OCI-LY7 (cell line): ENCODE data around the gene SDF4. TPM values are rescaled to one million over a fixed set of nuclear protein-coding genes. Genes with fewer than 3 reads are reported as not detected.

Experiments used
- BruUV-seq: library from RNA; stranded (reverse); fragments of 400-500 nt; replicated peaks from 2 replicates; lab custom pipeline; 2021; lab: Mats Ljungman, UMichigan
- CTCF ChIA-PET: fragments of 300-600 bp; sonication (Branson Sonifier 250); formaldehyde crosslinking; loops from one replicate; lab custom pipeline; 2022; ENCODE audit warnings: antibody characterized with exemption; ENCODE audit not compliant: unreplicated experiment; lab: Charles Lee
- POLR2A ChIA-PET: fragments of 300-600 bp; sonication (Branson Sonifier 250); formaldehyde crosslinking; loops from one replicate; lab custom pipeline; 2022; ENCODE audit warnings: antibody characterized with exemption; lab: Charles Lee
- DNase-seq: peaks from one replicate; pipeline ENCODE4 v3.0.0-alpha.2; 2015; ENCODE audit warnings: low spot score
- H2AFZ ChIP-seq: fragments of 200-600 bp; sonication (generic), shearing (Covaris generic); 2 replicates; pipeline ENCODE4 v1.6.1; 2014; ENCODE audit warnings: mild to moderate bottlenecking, antibody characterized with exemption, low read length, moderate library complexity
- H3K27ac ChIP-seq: fragments of 200-600 bp; sonication (generic); 2 replicates; pipeline ENCODE4 v1.5.1; 2014; ENCODE audit warnings: mixed run types, low read depth, mild to moderate bottlenecking, moderate library complexity, low read length, inconsistent platforms; ENCODE audit not compliant: poor library complexity, severe bottlenecking
- H3K36me3 ChIP-seq: fragments of 200-600 bp; sonication (generic); 2 replicates; pipeline ENCODE4 v1.6.1; 2014; ENCODE audit warnings: mild to moderate bottlenecking, antibody characterized with exemption, low read length, moderate library complexity, mixed read lengths; ENCODE audit not compliant: insufficient read depth
- H3K4me1 ChIP-seq: fragments of 200-600 bp; sonication (generic); 2 replicates; pipeline ENCODE4 v1.5.1; 2014; ENCODE audit warnings: mild to moderate bottlenecking, low read length; ENCODE audit not compliant: insufficient read depth, poor library complexity, severe bottlenecking
- H3K4me2 ChIP-seq: fragments of 200-600 bp; sonication (generic); 2 replicates; pipeline ENCODE4 v1.6.1; 2014; ENCODE audit warnings: mild to moderate bottlenecking, low read length
- H3K4me3 ChIP-seq: fragments of 200-600 bp; sonication (generic); 2 replicates; pipeline ENCODE4 v1.5.1; 2014; ENCODE audit warnings: mild to moderate bottlenecking, low read depth, low read length; ENCODE audit not compliant: poor library complexity, severe bottlenecking
- H3K79me2 ChIP-seq: fragments of 200-600 bp; sonication (generic); 2 replicates; pipeline ENCODE4 v1.6.1; 2016; ENCODE audit warnings: low read depth, mild to moderate bottlenecking, low read length, moderate library complexity, mixed read lengths; ENCODE audit not compliant: insufficient read depth
- H3K9me2 ChIP-seq: fragments of 200-600 bp; sonication (generic); 2 replicates; pipeline ENCODE4 v1.6.1; 2016; ENCODE audit warnings: mild to moderate bottlenecking, low read length, mixed read lengths; ENCODE audit not compliant: insufficient read depth
- H3K9me3 ChIP-seq: fragments of 200-600 bp; sonication (generic); 2 replicates; pipeline ENCODE4 v1.6.1; 2014; ENCODE audit warnings: mild to moderate bottlenecking, mixed run types, low read length, mixed read lengths
- H4K20me1 ChIP-seq: fragments of 200-600 bp; sonication (generic); 2 replicates; pipeline ENCODE4 v1.6.1; 2014; ENCODE audit warnings: mild to moderate bottlenecking, antibody characterized with exemption, low read length, moderate library complexity, mixed read lengths; ENCODE audit not compliant: insufficient read depth
- CTCF ChIP-seq: fragments of 200-600 bp; sonication (generic); conservative IDR thresholded peaks from 2 replicates; pipeline ENCODE4 v1.5.1; 2014; ENCODE audit warnings: mild to moderate bottlenecking, antibody characterized with exemption, low read length, moderate library complexity, mixed read lengths
- EZH2phosphoT487 ChIP-seq: fragments of 200-600 bp; sonication (generic); IDR thresholded peaks from 2 replicates; pipeline ENCODE4 v1.6.1; 2018; ENCODE audit warnings: low read depth, borderline replicate concordance, mild to moderate bottlenecking, mixed run types, antibody characterized with exemption, low read length, moderate library complexity, mixed read lengths
- intact Hi-C: fragments of 100-400 bp; cut with micrococcal nuclease; formaldehyde crosslinking; loops from one replicate; pipeline ENCODE4 v1.10.0; 2022; ENCODE audit not compliant: unreplicated experiment
- total RNA-seq, 2 experiments: library from RNA; depleted of rRNA in 1 of 2; stranded (reverse); fragments of >200 nt in 1 of 2; shearing (Covaris generic) in 1 of 2; gene quantifications; 2 replicates each; pipeline ENCODE4 v1.2.3, GENCODE V29; 2014 to 2022

Gene SDF4
- total RNA-seq, 2 experiments from 2014 or later = 47.7 to 85.7 TPM

- no peaks in the 10 kb centered on the region for H3K9me3 ChIP-seq
- no peaks in the 10 kb centered on the region for H4K20me1 ChIP-seq
- peaks cover 22% of the 10 kb centered on the region for H3K36me3 ChIP-seq
- ChIA-PET CTCF (no interaction called here), POLR2A (no interaction called here)
- BruUV-seq = no TSS peak
- DNase-seq = no peak
- H3K4me2 ChIP-seq = peak overlapping the region; percentile 70
- peak overlapping the region; percentile 69 for H3K4me3 ChIP-seq
- H3K79me2 ChIP-seq = peaks cover 54% of the 10 kb centered on the region
- H3K9me2 ChIP-seq = no peaks in the 10 kb centered on the region
- peaks cover 28% of the 10 kb centered on the region for H3K4me1 ChIP-seq
- H2AFZ ChIP-seq = no peak overlapping the region
- intact Hi-C loops = loop anchor here (1.0 to 10.0 kb wide), 3 partner anchors 74 to 198 kb away; partner anchors contain the start of genes ACAP3, C1orf159 and PUSL1
- no peak overlapping the region for H3K27ac ChIP-seq
- TF ChIP-seq EZH2phosphoT487 (no peak), CTCF (no peak)
These were observed 1.2 kb upstream of the SDF4 start for GRCh38 chr1:1232796-1233566.

GRCh38 chr1:1232208-1232795, 501 bp upstream of the SDF4 start, which contains the start of gene B3GALT6:
B3GALT6 (plus strand) TSS chr1:1232237; CDS start chr1:1232279, 42 bp downstream.
- Histone ChIP-seq H3K4me1 (peaks cover 28% of the 10 kb centered on the region), H3K4me2 (peak within 1 kb of the TSS; percentile 99), H3K4me3 (peak within 1 kb of the TSS; percentile 78), H3K9me3 (no peaks in the 10 kb centered on the region), H2AFZ (peak within 1 kb of the TSS; percentile 69), H3K36me3 (peaks cover 28% of the 10 kb centered on the region), H3K79me2 (peaks cover 54% of the 10 kb centered on the region), H3K9me2 (no peaks in the 10 kb centered on the region), H3K27ac (peak within 1 kb of the TSS; percentile 43), H4K20me1 (no peaks in the 10 kb centered on the region)
- TF ChIP-seq EZH2phosphoT487 = no peak
- TF ChIP-seq CTCF = no peak
- CTCF ChIA-PET = no interaction called here
- no peak for DNase-seq
- BruUV-seq = no TSS peak
- intact Hi-C loops = loop anchor here (1.0 to 10.0 kb wide), 3 partner anchors 75 to 198 kb away; partner anchors contain the start of genes ACAP3, C1orf159 and PUSL1
- POLR2A ChIA-PET = interaction anchor here (0.5 kb wide), 1 partner anchor 91 kb away, joined by 3 read pairs; no protein-coding TSS in a partner anchor
